Liver (tissue), 3 donors: ENCODE data around the gene CEACAM1.

Experiments used
- GABPA ChIP-seq, 2 donors: IDR thresholded peaks in 1 of 2; conservative IDR thresholded peaks in 1 of 2; 2 replicates each; pipeline ENCODE4 v1.6.1; 2016; ENCODE audit warnings: antibody characterized with exemption in 2 of 2, mild to moderate bottlenecking in 1 of 2, moderate library complexity in 1 of 2
- HNF4G ChIP-seq: IDR thresholded peaks from 2 replicates; pipeline ENCODE4 v1.6.1; 2016; ENCODE audit warnings: antibody characterized with exemption
- JUND ChIP-seq, 2 donors: IDR thresholded peaks; 2 replicates each; pipeline ENCODE4 v1.6.1; 2016; ENCODE audit warnings: antibody characterized with exemption in 2 of 2
- NR2F2 ChIP-seq: IDR thresholded peaks from 2 replicates; pipeline ENCODE4 v1.6.1; 2016; ENCODE audit warnings: antibody characterized with exemption
- RAD21 ChIP-seq, 2 donors: IDR thresholded peaks; 2 replicates each; pipeline ENCODE4 v1.6.1; 2016; ENCODE audit warnings: antibody characterized with exemption in 2 of 2, mild to moderate bottlenecking in 2 of 2
- TAF1 ChIP-seq: conservative IDR thresholded peaks from 2 replicates; pipeline ENCODE4 v1.6.1; 2016; ENCODE audit warnings: antibody characterized with exemption, mild to moderate bottlenecking
- YY1 ChIP-seq: IDR thresholded peaks from 2 replicates; pipeline ENCODE4 v1.6.1; 2016; ENCODE audit warnings: antibody characterized with exemption, mild to moderate bottlenecking
- TF ChIP-seq, protein P1 (sequence below): fragments of 150-350 bp; IDR thresholded peaks from 2 replicates; pipeline ENCODE4 v1.5.1; 2017; ENCODE audit warnings: improper control_type of control experiment, low read depth, low read length; ENCODE audit not compliant: missing input control
- TF ChIP-seq, protein P2 (sequence below): IDR thresholded peaks from 2 replicates; pipeline ENCODE4 v1.6.1; 2016; ENCODE audit warnings: antibody characterized with exemption
- donor health status: healthy.
- donor health status: healthy.

DNA sequence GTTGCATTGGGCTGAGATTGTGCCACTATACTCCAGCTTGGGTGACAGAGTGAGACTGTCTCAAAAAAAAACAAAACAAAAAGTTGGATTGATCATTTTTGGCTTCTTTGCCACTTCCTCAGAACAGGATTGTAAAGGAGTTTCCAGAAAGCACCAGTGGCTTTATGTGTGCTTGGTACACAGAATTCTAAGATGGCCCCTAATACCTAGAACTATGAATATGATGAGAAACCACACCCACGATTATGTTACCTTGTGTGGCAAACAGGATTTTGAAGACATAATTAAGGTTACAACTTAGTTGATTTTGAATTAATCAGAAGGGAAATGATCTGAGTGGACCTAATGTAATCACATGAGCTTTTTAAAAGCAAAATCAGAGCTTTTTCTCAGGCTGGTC, 26.5 kb downstream of the CEACAM1 start:
- TF ChIP-seq, protein P1, sequence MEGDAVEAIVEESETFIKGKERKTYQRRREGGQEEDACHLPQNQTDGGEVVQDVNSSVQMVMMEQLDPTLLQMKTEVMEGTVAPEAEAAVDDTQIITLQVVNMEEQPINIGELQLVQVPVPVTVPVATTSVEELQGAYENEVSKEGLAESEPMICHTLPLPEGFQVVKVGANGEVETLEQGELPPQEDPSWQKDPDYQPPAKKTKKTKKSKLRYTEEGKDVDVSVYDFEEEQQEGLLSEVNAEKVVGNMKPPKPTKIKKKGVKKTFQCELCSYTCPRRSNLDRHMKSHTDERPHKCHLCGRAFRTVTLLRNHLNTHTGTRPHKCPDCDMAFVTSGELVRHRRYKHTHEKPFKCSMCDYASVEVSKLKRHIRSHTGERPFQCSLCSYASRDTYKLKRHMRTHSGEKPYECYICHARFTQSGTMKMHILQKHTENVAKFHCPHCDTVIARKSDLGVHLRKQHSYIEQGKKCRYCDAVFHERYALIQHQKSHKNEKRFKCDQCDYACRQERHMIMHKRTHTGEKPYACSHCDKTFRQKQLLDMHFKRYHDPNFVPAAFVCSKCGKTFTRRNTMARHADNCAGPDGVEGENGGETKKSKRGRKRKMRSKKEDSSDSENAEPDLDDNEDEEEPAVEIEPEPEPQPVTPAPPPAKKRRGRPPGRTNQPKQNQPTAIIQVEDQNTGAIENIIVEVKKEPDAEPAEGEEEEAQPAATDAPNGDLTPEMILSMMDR = no peak
- TF ChIP-seq YY1 (no peak), TAF1 (no peak), JUND (IDR thresholded peaks at IDR 0.05) (no peak), HNF4G (no peak), NR2F2 (no peak), RAD21 (IDR thresholded peaks at IDR 0.05) (no peak), GABPA (IDR thresholded peaks at IDR 0.05 in 1 of 2, conservative IDR thresholded peaks at IDR 0.05 in 1 of 2) (no peak)
- TF ChIP-seq, protein P2, sequence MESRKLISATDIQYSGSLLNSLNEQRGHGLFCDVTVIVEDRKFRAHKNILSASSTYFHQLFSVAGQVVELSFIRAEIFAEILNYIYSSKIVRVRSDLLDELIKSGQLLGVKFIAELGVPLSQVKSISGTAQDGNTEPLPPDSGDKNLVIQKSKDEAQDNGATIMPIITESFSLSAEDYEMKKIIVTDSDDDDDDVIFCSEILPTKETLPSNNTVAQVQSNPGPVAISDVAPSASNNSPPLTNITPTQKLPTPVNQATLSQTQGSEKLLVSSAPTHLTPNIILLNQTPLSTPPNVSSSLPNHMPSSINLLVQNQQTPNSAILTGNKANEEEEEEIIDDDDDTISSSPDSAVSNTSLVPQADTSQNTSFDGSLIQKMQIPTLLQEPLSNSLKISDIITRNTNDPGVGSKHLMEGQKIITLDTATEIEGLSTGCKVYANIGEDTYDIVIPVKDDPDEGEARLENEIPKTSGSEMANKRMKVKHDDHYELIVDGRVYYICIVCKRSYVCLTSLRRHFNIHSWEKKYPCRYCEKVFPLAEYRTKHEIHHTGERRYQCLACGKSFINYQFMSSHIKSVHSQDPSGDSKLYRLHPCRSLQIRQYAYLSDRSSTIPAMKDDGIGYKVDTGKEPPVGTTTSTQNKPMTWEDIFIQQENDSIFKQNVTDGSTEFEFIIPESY = no peak
